DLD1 (cell line): ENCODE data around the gene FRMD7.
"Not testable (repeated sequence)": the region's sequence is repeated elsewhere in the genome, so short reads cannot be mapped to it uniquely, and the experiment has no call there.

Experiments
- in situ Hi-C: cut with HindIII; loops from 2 replicates; pipeline ENCODE4 v1.10.0; 2017; ENCODE audit warnings: low sequenced_read_pairs

Gene FRMD7

GRCh38 chrX:132094164-132094563 is 33.7 kb downstream of the FRMD7 start:
- in situ Hi-C loops: no loop called here

GRCh38 chrX:132093239-132093860 is 34.5 kb downstream of the FRMD7 start:
- in situ Hi-C loops: no loop called here

- in situ Hi-C loops: no loop called here
Measured at GRCh38 chrX:132092439-132093065, 35.3 kb downstream of the FRMD7 start.

GRCh38 chrX:132090403-132091159 is 37.2 kb downstream of the FRMD7 start:
- in situ Hi-C loops: no loop called here

- in situ Hi-C loops: no loop called here
Measured at GRCh38 chrX:132088864-132089263, 39.0 kb downstream of the FRMD7 start.

GRCh38 chrX:132086672-132087071 is 41.1 kb downstream of the FRMD7 start:
- in situ Hi-C loops: no loop called here

- in situ Hi-C loops: no loop called here
Measured at GRCh38 chrX:132085786-132086185, 42.0 kb downstream of the FRMD7 start.

GRCh38 chrX:132077912-132078311 is 49.9 kb downstream of the FRMD7 start:
- in situ Hi-C loops: no loop called here

- in situ Hi-C loops: no loop called here
Measured at GRCh38 chrX:132077414-132077813, 50.4 kb downstream of the FRMD7 start.

GRCh38 chrX:132071254-132071653 is 56.6 kb downstream of the FRMD7 start:
- in situ Hi-C loops: no loop called here

GRCh38 chrX:132068405-132068804 is 59.4 kb downstream of the FRMD7 start:
- in situ Hi-C loops: no loop called here

- in situ Hi-C loops: no loop called here
Measured at GRCh38 chrX:132063862-132064261, 64.0 kb downstream of the FRMD7 start.

GRCh38 chrX:132063334-132063733 is 64.5 kb downstream of the FRMD7 start:
- in situ Hi-C loops: no loop called here

GRCh38 chrX:132059973-132060540 is 67.8 kb downstream of the FRMD7 start:
- in situ Hi-C loops: no loop called here

GRCh38 chrX:132058975-132059374 is 68.8 kb downstream of the FRMD7 start:
- in situ Hi-C loops: no loop called here

- in situ Hi-C loops: no loop called here
Measured at GRCh38 chrX:132058050-132058449, 69.8 kb downstream of the FRMD7 start.

- in situ Hi-C loops: not testable (repeated sequence)
Measured at GRCh38 chrX:132051778-132052177, 76.0 kb downstream of the FRMD7 start.

- in situ Hi-C loops: no loop called here
Measured at GRCh38 chrX:132046533-132046932, 81.3 kb downstream of the FRMD7 start.

- in situ Hi-C loops: no loop called here
Measured at GRCh38 chrX:132045456-132045855, 82.4 kb downstream of the FRMD7 start.

- in situ Hi-C loops: no loop called here
Measured at GRCh38 chrX:132044953-132045352, 82.9 kb downstream of the FRMD7 start.

GRCh38 chrX:132043977-132044376 is 83.8 kb downstream of the FRMD7 start:
- in situ Hi-C loops: no loop called here

- in situ Hi-C loops: no loop called here
Measured at GRCh38 chrX:132041015-132041414, 86.8 kb downstream of the FRMD7 start.
